ENCODE measurements around the gene PRSS16.

PRSS16 gene

DNA sequence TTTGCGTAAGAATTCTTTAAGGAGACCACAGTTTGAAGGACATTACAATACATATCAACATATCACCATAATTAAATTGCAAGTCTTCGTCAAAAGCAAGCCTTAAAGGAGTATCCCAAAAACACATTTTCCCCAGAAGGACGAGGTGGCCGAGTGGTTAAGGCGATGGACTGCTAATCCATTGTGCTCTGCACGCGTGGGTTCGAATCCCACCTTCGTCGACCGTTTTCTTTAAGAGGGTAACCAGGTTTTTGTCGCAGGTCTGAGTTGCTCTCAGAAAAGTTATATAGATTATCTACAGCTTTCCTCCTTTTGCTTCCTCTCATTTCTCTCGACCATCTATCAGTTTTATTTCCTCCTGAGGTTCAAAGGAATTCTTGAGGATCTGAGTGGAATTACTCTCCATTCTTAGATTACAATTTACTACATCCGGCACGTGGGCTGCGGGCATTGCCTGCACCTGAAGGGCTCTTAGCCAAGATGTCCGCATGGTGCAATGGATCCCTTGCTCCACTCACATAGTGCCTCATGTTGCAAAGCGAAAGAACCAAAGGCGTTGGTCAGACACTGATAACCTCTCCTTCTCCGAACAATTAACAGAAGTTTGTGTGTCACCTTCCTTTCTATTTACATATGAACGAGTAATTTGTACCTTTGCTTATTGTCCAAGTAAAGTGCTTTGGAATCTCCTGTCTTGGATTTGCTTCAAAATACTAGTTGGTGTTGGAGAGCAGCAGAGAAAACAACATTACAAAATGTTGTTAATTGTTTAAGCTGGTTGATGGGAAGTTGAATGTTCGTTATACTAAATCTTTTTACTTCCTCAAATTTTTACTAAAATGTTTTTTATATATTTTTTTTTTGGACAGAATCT is 50.6 kb downstream of the PRSS16 start:
- peak overlapping the region; percentile 73 for H3K4me3 ChIP-seq (ENCODE audit: control insufficient read depth, low read depth, low read length)
- no peak for TF ChIP-seq CTCF (conservative IDR thresholded peaks at IDR 0.05; ENCODE audit: control insufficient read depth, insufficient read depth, low read depth, low read length)
- DNase-seq (ENCODE audit: low read depth): peak; percentile 75

GRCh38 chr6:27303613-27304272 is 56.2 kb downstream of the PRSS16 start:
- DNase-seq (ENCODE audit: low read depth): peak; percentile 36
- no peak overlapping the region for H3K4me3 ChIP-seq (ENCODE audit: control insufficient read depth, low read depth, low read length)
- no peak for TF ChIP-seq CTCF (conservative IDR thresholded peaks at IDR 0.05; ENCODE audit: control insufficient read depth, insufficient read depth, low read depth, low read length)
